ENCODE measurements around the gene CBLIF.
"Not testable (repeated sequence)": the region's sequence is repeated elsewhere in the genome, so short reads cannot be mapped to it uniquely, and the experiment has no call there.

The CBLIF gene

DNA sequence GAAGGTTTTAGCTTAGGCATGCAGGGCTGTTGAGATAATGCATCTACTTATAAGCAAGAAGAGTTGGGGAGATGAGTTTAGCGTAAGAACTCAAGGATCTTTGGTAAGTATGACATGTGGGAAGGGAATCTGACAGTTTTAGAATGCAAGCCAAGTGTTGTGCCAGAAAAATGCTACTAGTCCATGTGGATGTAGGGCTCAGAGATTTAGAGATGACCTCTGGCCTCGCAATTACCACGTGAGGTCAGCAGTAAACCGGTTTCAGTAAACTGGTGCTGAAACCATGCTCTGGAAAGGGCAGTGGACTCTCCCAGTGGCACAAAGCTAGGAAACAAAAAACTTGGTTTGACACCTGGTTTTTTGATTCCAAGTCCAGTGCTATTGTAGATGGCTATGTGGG, 53.7 kb downstream of the CBLIF start:
- no peak for DNase-seq

GRCh38 chr11:59787816-59788215, 57.5 kb downstream of the CBLIF start:
- no peak for DNase-seq

- DNase-seq, result no peak
These were observed 58.1 kb downstream of the CBLIF start for GRCh38 chr11:59787255-59787588.

GRCh38 chr11:59785818-59786217, 59.5 kb downstream of the CBLIF start:
- no peak for DNase-seq

GRCh38 chr11:59784441-59784840, 60.9 kb downstream of the CBLIF start:
- not testable (repeated sequence) for DNase-seq

DNA sequence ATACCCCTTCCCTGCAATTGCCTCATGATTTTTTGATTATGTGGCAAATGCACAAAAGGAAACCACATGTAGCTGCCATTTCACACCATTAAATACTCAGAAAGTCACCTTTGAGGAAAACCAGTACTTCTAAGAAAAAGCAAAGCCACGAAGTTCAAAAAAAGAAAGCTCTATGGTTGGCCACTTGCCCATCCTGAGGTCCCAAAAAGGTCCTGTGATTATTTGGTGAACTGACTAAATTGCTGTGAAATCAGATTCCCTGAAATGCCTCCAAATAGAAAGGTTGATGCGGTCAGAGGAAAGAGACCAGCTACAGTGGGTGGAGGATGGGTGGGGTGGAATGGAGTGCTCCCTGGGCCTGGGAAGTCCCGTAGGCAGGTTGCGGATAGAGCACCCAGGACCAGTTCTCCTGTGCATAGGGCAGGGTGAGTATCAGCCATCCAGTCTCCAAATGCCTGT, 61.6 kb downstream of the CBLIF start:
- DNase-seq, result no peak

- no peak for DNase-seq
These were observed 63.2 kb downstream of the CBLIF start for GRCh38 chr11:59782080-59782479.

GRCh38 chr11:59779487-59779886, 65.8 kb downstream of the CBLIF start:
- DNase-seq, result no peak
